NCI-H1092 treated with DMSO at 0.1 percent for 48 hours (cell line): ENCODE data around the gene KIF26B.
"Not testable (repeated sequence)": the region's sequence is repeated elsewhere in the genome, so short reads cannot be mapped to it uniquely, and the experiment has no call there.

Source experiments
- DNase-seq: peaks from one replicate; lab custom pipeline; 2025; lab: John Stamatoyannopoulos, UW

The KIF26B gene

GRCh38 chr1:245325922-245326795 is 171.4 kb downstream of the KIF26B start:
- no peak for DNase-seq

GRCh38 chr1:245327360-245327759 is 172.6 kb downstream of the KIF26B start:
- DNase-seq = no peak

GRCh38 chr1:245327842-245328241 is 173.1 kb downstream of the KIF26B start:
- DNase-seq = no peak

- no peak for DNase-seq
Observed at GRCh38 chr1:245330951-245331350, 176.2 kb downstream of the KIF26B start.

GRCh38 chr1:245332085-245332484 is 177.3 kb downstream of the KIF26B start:
- DNase-seq = no peak

GRCh38 chr1:245332513-245332912 is 177.7 kb downstream of the KIF26B start:
- DNase-seq = no peak

- no peak for DNase-seq
Observed at GRCh38 chr1:245334235-245334634, 179.4 kb downstream of the KIF26B start.

GRCh38 chr1:245334827-245335490 is 180.2 kb downstream of the KIF26B start:
- no peak for DNase-seq

GRCh38 chr1:245335684-245336083 is 180.9 kb downstream of the KIF26B start:
- not testable (repeated sequence) for DNase-seq

- DNase-seq = no peak
Observed at GRCh38 chr1:245336149-245336983, 181.6 kb downstream of the KIF26B start.

GRCh38 chr1:245336984-245337355 is 182.2 kb downstream of the KIF26B start:
- not testable (repeated sequence) for DNase-seq

- no peak for DNase-seq
Observed at GRCh38 chr1:245337829-245338484, 183.2 kb downstream of the KIF26B start.

- no peak for DNase-seq
Observed at GRCh38 chr1:245338485-245338877, 183.7 kb downstream of the KIF26B start.

- no peak for DNase-seq
Observed at GRCh38 chr1:245341743-245342142, 187.0 kb downstream of the KIF26B start.

- DNase-seq = no peak
Observed at GRCh38 chr1:245345191-245345884, 190.6 kb downstream of the KIF26B start.

- DNase-seq = no peak
Observed at GRCh38 chr1:245348626-245349025, 193.8 kb downstream of the KIF26B start.

- no peak for DNase-seq
Observed at GRCh38 chr1:245353411-245353810, 198.6 kb downstream of the KIF26B start.

- DNase-seq = no peak
Observed at GRCh38 chr1:245353915-245354775, 199.4 kb downstream of the KIF26B start.

- not testable (repeated sequence) for DNase-seq
Observed at GRCh38 chr1:245355851-245356630, 201.3 kb downstream of the KIF26B start.
